Esophagus muscularis mucosa (tissue), 4 donors: ENCODE measurements around the gene ZBTB16. TPM values are rescaled to one million over a fixed set of nuclear protein-coding genes. Genes with fewer than 3 reads are reported as not detected.

Experiments used
- DNase-seq: peaks from one replicate; pipeline ENCODE4 v3.0.0-alpha.2; 2017; ENCODE audit errors: extremely low spot score
- H3K27ac ChIP-seq, 4 donors: fragments of 200-600 bp; sonication (generic); replicated peaks in 1 of 4; 1 replicate in 3 of 4; 2 replicates in 1 of 4; pipeline ENCODE4 v1.5.1; 2016 to 2019; ENCODE audit warnings: mild to moderate bottlenecking in 1 of 4
- H3K27me3 ChIP-seq, 4 donors: fragments of 200-600 bp; sonication (generic); one replicate each; pipeline versions ENCODE4 v1.5.1 to v1.6.0; 2016 to 2019
- H3K36me3 ChIP-seq, 4 donors: fragments of 200-600 bp; sonication (generic); one replicate each; pipeline ENCODE4 v1.5.1; 2016 to 2019
- H3K4me1 ChIP-seq, 4 donors: fragments of 200-600 bp; sonication (generic); one replicate each; pipeline ENCODE4 v1.5.1; 2016 to 2019
- H3K4me3 ChIP-seq, 4 donors: fragments of 200-600 bp; sonication (generic); 1 replicate in 2 of 4; 2 replicates in 2 of 4; pipeline ENCODE4 v1.5.1; 2016 to 2019; ENCODE audit warnings: mild to moderate bottlenecking in 4 of 4, moderate library complexity in 1 of 4
- H3K9me3 ChIP-seq, 4 donors: fragments of 200-600 bp; sonication (generic); 1 replicate in 3 of 4; 2 replicates in 1 of 4; pipeline ENCODE4 v1.5.1; 2016 to 2019
- CTCF ChIP-seq, 3 experiments: fragments of 200-600 bp in 2 of 3; fragments of 450-650 bp in 1 of 3; sonication (generic) in 2 of 3; IDR thresholded peaks; one replicate each; pipeline ENCODE4 v1.5.1; 2017 to 2019; ENCODE audit warnings: antibody characterized with exemption in 3 of 3, mild to moderate bottlenecking in 2 of 3, moderate library complexity in 1 of 3
- EP300 ChIP-seq: sonication (generic); formaldehyde crosslinking; IDR thresholded peaks from one replicate; pipeline ENCODE4 v1.6.1; 2017; ENCODE audit warnings: antibody characterized with exemption
- POLR2A ChIP-seq: fragments of 450-650 bp; IDR thresholded peaks from one replicate; pipeline ENCODE4 v1.6.1; 2017; ENCODE audit warnings: antibody characterized with exemption, moderate library complexity, mild to moderate bottlenecking, low read depth
- POLR2AphosphoS5 ChIP-seq, 2 donors: sonication (generic); formaldehyde crosslinking; IDR thresholded peaks; one replicate each; pipeline ENCODE4 v1.6.1; 2017; ENCODE audit warnings: antibody characterized with exemption in 2 of 2
- WGBS: methylation state at CpG from one replicate; pipeline ENCODE4 v1.1.5; 2018; 5-methylcytosine and 5-hydroxymethylcytosine counted together
- intact Hi-C: fragments of 100-400 bp; cut with DNase I; formaldehyde crosslinking; loops from one replicate; pipeline ENCODE4 v1.15.1; 2023
- total RNA-seq, 4 donors: library from RNA; depleted of rRNA; stranded (reverse); fragments of >200 nt; gene quantifications; one replicate each; pipeline versions ENCODE4 v1.1.0 to v1.2.1, GENCODE V29; 2016

ZBTB16 gene
- total RNA-seq, 4 donors from 2014 or later, result 175 to 319 (median 222) TPM

GRCh38 chr11:114141863-114142580 is 82.5 kb downstream of the ZBTB16 start:
- TF ChIP-seq CTCF (IDR thresholded peaks at IDR 0.05) (no peak), POLR2AphosphoS5 (IDR thresholded peaks at IDR 0.05) (peak in 1 of 2 donors; percentile 36)
- Histone ChIP-seq H3K4me1 (peaks cover 98 to 100% (median 100%) of the 10 kb centered on the region in 4 donors), H3K27me3 (no peaks in the 10 kb centered on the region), H3K9me3 (no peaks in the 10 kb centered on the region), H3K4me3 (no peak overlapping the region), H3K36me3 (peaks cover 10 to 55% (median 24%) of the 10 kb centered on the region in 4 donors), H3K27ac (peak overlapping the region; percentile 10 to 100 (median 46))
- 77% methylated on average over 10 of the region's 10 CpGs for WGBS
- no peak for DNase-seq
- intact Hi-C loops, result no loop called here

DNA sequence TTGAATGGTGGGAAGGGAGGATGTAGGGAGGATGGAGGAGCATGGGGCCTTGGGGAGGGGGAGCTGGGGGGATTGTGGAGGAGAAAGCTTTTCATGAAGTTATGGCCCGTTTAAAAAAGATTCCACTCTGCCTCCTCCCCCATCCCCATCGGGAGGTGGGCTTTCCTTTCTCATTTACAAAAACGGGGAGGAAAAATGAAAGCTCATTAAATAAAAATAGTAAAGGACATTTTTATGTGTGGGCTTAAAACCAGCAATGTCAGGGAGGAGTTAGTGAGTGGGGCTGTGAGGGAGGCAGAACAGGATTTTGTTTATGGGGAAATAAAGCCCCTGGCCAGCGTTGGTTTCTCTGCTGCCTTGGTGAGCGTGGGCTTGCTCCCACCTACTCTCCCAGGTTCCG is 83.2 kb downstream of the ZBTB16 start:
- intact Hi-C loops, result no loop called here
- no peaks in the 10 kb centered on the region for H3K27me3 ChIP-seq
- DNase-seq, result no peak
- peaks cover 98 to 100% (median 100%) of the 10 kb centered on the region in 4 donors for H3K4me1 ChIP-seq
- no peaks in the 10 kb centered on the region for H3K9me3 ChIP-seq
- TF ChIP-seq EP300, result no peak
- TF ChIP-seq POLR2AphosphoS5 (IDR thresholded peaks at IDR 0.05), result no peak
- TF ChIP-seq CTCF (IDR thresholded peaks at IDR 0.05), result no peak
- TF ChIP-seq POLR2A, result no peak
- 77% methylated on average over 6 of the region's 6 CpGs for WGBS
- H3K27ac ChIP-seq, result peak overlapping the region; percentile 28 to 100 (median 72)
- H3K4me3 ChIP-seq, result no peak overlapping the region
- H3K36me3 ChIP-seq, result peaks cover 10 to 48% (median 18%) of the 10 kb centered on the region in 4 donors

DNA sequence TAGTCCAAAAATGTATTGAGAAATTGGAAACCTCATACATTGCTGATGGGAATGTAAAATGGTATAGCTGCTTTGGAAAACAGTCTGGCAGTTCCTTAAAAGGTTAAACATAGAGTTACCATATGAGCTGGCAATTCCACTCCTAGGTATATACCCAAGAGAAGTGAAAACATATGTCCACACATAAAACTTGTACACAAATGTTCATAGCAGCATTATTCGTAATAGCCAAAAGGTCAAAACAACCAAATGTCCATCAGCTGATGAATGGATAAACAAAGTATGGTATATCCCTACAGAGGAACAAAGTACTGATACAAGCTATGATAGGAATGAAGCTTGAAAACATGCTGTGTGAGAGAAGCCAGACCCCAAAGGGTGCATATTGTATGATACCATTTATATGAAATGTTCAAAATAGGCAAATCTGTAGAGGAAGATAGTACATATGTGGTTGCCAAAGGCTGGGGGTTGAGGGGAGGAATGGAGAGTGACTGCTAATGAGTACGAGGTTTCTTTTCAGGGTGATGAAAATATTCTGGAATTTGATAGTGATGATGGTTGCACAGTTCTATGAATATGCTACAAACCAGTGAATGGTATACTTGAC is 85.8 kb downstream of the ZBTB16 start:
- H3K27me3 ChIP-seq, result no peaks in the 10 kb centered on the region
- 88% methylated on average over 2 of the region's 2 CpGs for WGBS
- intact Hi-C loops, result loop anchor here (5.0 kb wide), 1 partner anchor 58 kb away; no protein-coding TSS in a partner anchor
- no peaks in the 10 kb centered on the region for H3K9me3 ChIP-seq
- H3K36me3 ChIP-seq, result peaks cover 10 to 27% (median 14%) of the 10 kb centered on the region in 4 donors
- peak overlapping the region; percentile 72 to 100 (median 88) for H3K27ac ChIP-seq
- no peak for TF ChIP-seq POLR2A
- no peak for TF ChIP-seq CTCF (IDR thresholded peaks at IDR 0.05)
- no peak for TF ChIP-seq POLR2AphosphoS5 (IDR thresholded peaks at IDR 0.05)
- no peak for TF ChIP-seq EP300
- H3K4me3 ChIP-seq, result no peak overlapping the region
- H3K4me1 ChIP-seq, result peaks cover 97 to 100% (median 99%) of the 10 kb centered on the region in 4 donors
- DNase-seq, result no peak

DNA sequence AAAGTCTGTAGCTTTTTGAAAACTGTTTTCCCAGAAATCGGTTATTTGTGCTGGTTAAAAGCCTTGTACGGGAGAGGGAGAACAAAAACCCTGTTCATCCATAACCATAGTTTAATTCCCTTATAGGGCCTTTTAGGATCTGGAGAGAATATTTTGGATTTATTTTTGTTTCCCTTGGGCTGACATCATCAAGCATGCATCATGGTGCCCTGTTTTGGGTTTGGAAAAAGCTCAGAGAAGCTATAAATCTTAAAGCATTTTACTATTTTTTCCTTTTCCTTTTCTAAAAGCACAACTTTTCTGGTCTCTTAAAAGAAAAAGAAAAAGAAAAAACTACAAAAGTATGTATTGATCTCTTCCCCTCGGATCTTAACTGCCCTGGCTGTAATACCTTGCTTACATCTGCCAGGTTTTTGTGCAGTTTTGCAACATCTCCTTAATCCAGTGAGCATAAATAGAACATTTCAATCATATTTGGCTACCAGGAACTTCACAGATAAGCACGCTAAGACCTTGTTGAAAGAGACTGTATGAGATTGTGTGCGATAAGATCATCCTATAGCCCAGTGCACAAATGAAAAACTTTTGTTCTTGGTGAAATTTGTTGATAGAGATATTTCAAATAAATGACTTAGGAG is 88.0 kb downstream of the ZBTB16 start:
- Histone ChIP-seq H3K9me3 (no peaks in the 10 kb centered on the region), H3K27me3 (no peaks in the 10 kb centered on the region), H3K4me1 (peaks cover 97 to 100% (median 99%) of the 10 kb centered on the region in 4 donors), H3K27ac (peak overlapping the region; percentile 72 to 100 (median 88)), H3K36me3 (peaks cover 0 to 10% (median 2%) of the 10 kb centered on the region in 4 donors), H3K4me3 (no peak overlapping the region)
- no peak for DNase-seq
- intact Hi-C loops, result loop anchor here (5.0 kb wide), 1 partner anchor 60 kb away; no protein-coding TSS in a partner anchor
- 63% methylated on average over 5 of the region's 5 CpGs for WGBS
- TF ChIP-seq CTCF (IDR thresholded peaks at IDR 0.05), result no peak
- peak in 1 of 2 donors; percentile 60 for TF ChIP-seq POLR2AphosphoS5 (IDR thresholded peaks at IDR 0.05)
- TF ChIP-seq EP300, result no peak
- TF ChIP-seq POLR2A, result no peak
